Naive thymus-derived CD8-positive, alpha-beta T cell (primary cell): Measurements from ENCODE around the gene PTTG1IP. TPM values are rescaled to one million over a fixed set of nuclear protein-coding genes. Genes with fewer than 3 reads are reported as not detected.
"Not testable (repeated sequence)": the region's sequence is repeated elsewhere in the genome, so short reads cannot be mapped to it uniquely, and the experiment has no call there.

Experiments used
- ATAC-seq, 2 donors: fragments of 150-1000 bp; cut with Tn5 transposase in 1 of 2; sonication (Bioruptor Pico), chemical (Tn5 transposase) in 1 of 2; 1 replicate in 1 of 2; 2 replicates in 1 of 2; pipeline ENCODE4 v1.10.0; 2021; ENCODE audit warnings: mild to moderate bottlenecking in 2 of 2, moderate library complexity in 2 of 2
- POLR2A ChIA-PET: fragments of 350-600 bp; sonication (Branson Sonifier 250); formaldehyde crosslinking; loops from one replicate; lab custom pipeline; 2021; ENCODE audit warnings: antibody characterized with exemption; lab: Charles Lee
- DNase-seq, 10 donors: peaks; one replicate each; pipeline versions ENCODE4 v3.0.0 to v3.0.0-alpha.2; 2020 to 2022
- H3K27ac Mint-ChIP-seq, 10 donors: one replicate each; pipeline ENCODE4 v1.8.0; 2020 to 2022; ENCODE audit warnings: mild to moderate bottlenecking in 10 of 10, mixed read lengths in 10 of 10, moderate library complexity in 4 of 10, inconsistent platforms in 1 of 10
- H3K27me3 Mint-ChIP-seq, 5 donors: one replicate each; pipeline ENCODE4 v1.8.0; 2021 to 2022; ENCODE audit warnings: mixed read lengths in 5 of 5
- H3K36me3 Mint-ChIP-seq, 3 donors: one replicate each; pipeline ENCODE4 v1.8.0; 2020 to 2022; ENCODE audit warnings: mixed read lengths in 3 of 3, mild to moderate bottlenecking in 2 of 3, inconsistent platforms in 1 of 3
- H3K4me1 Mint-ChIP-seq, 4 donors: one replicate each; pipeline ENCODE4 v1.8.0; 2021 to 2022; ENCODE audit warnings: mixed read lengths in 4 of 4
- H3K4me3 Mint-ChIP-seq, 10 donors: one replicate each; pipeline ENCODE4 v1.8.0; 2020 to 2022; ENCODE audit warnings: mild to moderate bottlenecking in 10 of 10, mixed read lengths in 10 of 10, moderate library complexity in 6 of 10, inconsistent platforms in 1 of 10
- H3K9me3 Mint-ChIP-seq, 9 donors: one replicate each; pipeline ENCODE4 v1.8.0; 2020 to 2022; ENCODE audit warnings: mixed read lengths in 9 of 9, mild to moderate bottlenecking in 3 of 9, inconsistent platforms in 1 of 9, moderate library complexity in 1 of 9
- polyA plus RNA-seq, 3 donors: library from polyadenylated mRNA; unstranded; fragments of 300-500 nt; fragmentation: Illumina TruSeq; gene quantifications; one replicate each; pipeline ENCODE4 v1.2.3, GENCODE V29; 2021
- total RNA-seq, 8 experiments: library from RNA in 2 of 8; stranded (reverse) in 2 of 8; gene quantifications; one replicate each; pipeline ENCODE4 v1.2.3 and lab custom pipeline; 2021 to 2026

PTTG1IP gene
- total and polyA plus RNA-seq, 5 experiments from 2014 or later, result 42.4 to 68.7 (median 54.1) TPM

DNA sequence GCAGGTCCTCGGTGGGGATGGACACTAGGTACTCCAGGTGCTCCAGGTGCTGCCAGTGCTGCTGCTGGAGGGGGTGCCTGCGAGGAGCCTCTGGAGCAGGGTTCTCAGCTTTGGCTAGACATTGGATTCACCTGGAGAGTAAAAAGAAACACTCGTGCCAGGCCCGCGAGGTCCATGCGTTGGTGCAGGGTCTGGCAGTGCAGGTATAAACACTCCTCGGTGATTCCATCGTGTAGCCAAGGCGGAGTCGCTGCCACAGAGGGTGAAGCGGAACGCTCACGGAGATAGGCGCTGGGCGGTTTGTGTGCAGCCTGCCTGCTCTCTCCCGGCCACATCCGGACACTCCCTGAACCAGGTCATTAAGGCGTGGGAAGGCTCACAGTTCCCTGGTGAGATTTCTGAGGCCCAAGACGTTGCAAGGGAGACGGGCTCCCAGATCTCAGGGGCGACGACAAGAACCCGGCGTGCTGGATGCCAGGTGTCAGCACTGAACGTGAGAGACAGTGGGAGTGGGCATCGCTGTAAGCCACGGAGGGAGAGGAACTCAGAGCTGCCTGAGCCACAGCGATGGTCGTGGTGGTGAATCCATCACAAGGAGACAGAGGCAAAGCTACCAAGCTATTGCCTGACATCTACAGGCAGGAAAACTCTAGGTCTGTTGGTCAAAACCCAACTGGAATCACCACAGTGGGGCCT lies 38.4 kb downstream of the PTTG1IP start:
- ATAC-seq (no peak), DNase-seq (no peak)
- H3K27ac Mint-ChIP-seq, result no peak overlapping the region
- H3K4me1 Mint-ChIP-seq, result peaks cover 5 to 14% (median 8%) of the 10 kb centered on the region in 4 donors
- peaks cover 0 to 2% (median 0%) of the 10 kb centered on the region in 9 donors for H3K9me3 Mint-ChIP-seq
- POLR2A ChIA-PET, result no interaction called here
- peaks cover 0 to 2% (median 0%) of the 10 kb centered on the region in 5 donors for H3K27me3 Mint-ChIP-seq
- H3K36me3 Mint-ChIP-seq, result no peaks in the 10 kb centered on the region
- no peak overlapping the region for H3K4me3 Mint-ChIP-seq

GRCh38 chr21:44834231-44834950 lies 39.1 kb downstream of the PTTG1IP start:
- peaks cover 5 to 21% (median 8%) of the 10 kb centered on the region in 4 donors for H3K4me1 Mint-ChIP-seq
- no peaks in the 10 kb centered on the region for H3K36me3 Mint-ChIP-seq
- peaks cover 0 to 2% (median 0%) of the 10 kb centered on the region in 9 donors for H3K9me3 Mint-ChIP-seq
- no peak overlapping the region for H3K4me3 Mint-ChIP-seq
- ATAC-seq (no peak), DNase-seq (no peak)
- H3K27me3 Mint-ChIP-seq, result no peaks in the 10 kb centered on the region
- POLR2A ChIA-PET, result no interaction called here
- peak overlapping the region in 1 of 10 donors; percentile 73 for H3K27ac Mint-ChIP-seq

GRCh38 chr21:44833663-44834062 lies 39.8 kb downstream of the PTTG1IP start:
- DNase-seq (no peak), ATAC-seq (no peak)
- POLR2A ChIA-PET, result no interaction called here
- Mint-ChIP-seq H3K27ac (no peak overlapping the region), H3K9me3 (peaks cover 0 to 2% (median 1%) of the 10 kb centered on the region in 9 donors), H3K4me1 (peaks cover 5 to 24% (median 8%) of the 10 kb centered on the region in 4 donors), H3K4me3 (no peak overlapping the region), H3K36me3 (peaks cover 0 to 1% (median 0%) of the 10 kb centered on the region in 3 donors), H3K27me3 (no peaks in the 10 kb centered on the region)

GRCh38 chr21:44832516-44833255 lies 40.8 kb downstream of the PTTG1IP start:
- DNase-seq, ATAC-seq, POLR2A ChIA-PET, H3K27me3 Mint-ChIP-seq, H3K4me3 Mint-ChIP-seq: not testable (repeated sequence)
- H3K4me1 Mint-ChIP-seq, result peaks cover 5 to 24% (median 8%) of the 10 kb centered on the region in 4 donors
- H3K9me3 Mint-ChIP-seq, result peaks cover 0 to 11% (median 10%) of the 10 kb centered on the region in 9 donors
- peaks cover 0 to 11% (median 8%) of the 10 kb centered on the region in 3 donors for H3K36me3 Mint-ChIP-seq
- peak overlapping the region in 1 of 10 donors; percentile 28 for H3K27ac Mint-ChIP-seq

GRCh38 chr21:44831227-44831860 lies 42.1 kb downstream of the PTTG1IP start:
- peak in 1 of 2 donors; percentile 44 for ATAC-seq
- POLR2A ChIA-PET, result no interaction called here
- H3K36me3 Mint-ChIP-seq, result peaks cover 0 to 18% (median 8%) of the 10 kb centered on the region in 3 donors
- H3K27me3 Mint-ChIP-seq, result no peaks in the 10 kb centered on the region
- peak overlapping the region in 8 of 10 donors; percentile 63 to 87 (median 79) for H3K27ac Mint-ChIP-seq
- peaks cover 0 to 20% (median 14%) of the 10 kb centered on the region in 9 donors for H3K9me3 Mint-ChIP-seq
- DNase-seq, result no peak
- H3K4me1 Mint-ChIP-seq, result peaks cover 5 to 24% (median 8%) of the 10 kb centered on the region in 4 donors
- peak overlapping the region in 4 of 10 donors; percentile 1 to 38 (median 11) for H3K4me3 Mint-ChIP-seq

GRCh38 chr21:44829507-44830092 lies 43.9 kb downstream of the PTTG1IP start:
- Mint-ChIP-seq H3K9me3 (peaks cover 0 to 20% (median 14%) of the 10 kb centered on the region in 9 donors), H3K27me3 (no peaks in the 10 kb centered on the region), H3K4me3 (peak overlapping the region in 1 of 10 donors; percentile 12), H3K27ac (peak overlapping the region in 3 of 10 donors; percentile 14 to 45 (median 43)), H3K36me3 (peaks cover 0 to 18% (median 8%) of the 10 kb centered on the region in 3 donors), H3K4me1 (peaks cover 5 to 24% (median 8%) of the 10 kb centered on the region in 4 donors)
- POLR2A ChIA-PET, result interaction anchor here (0.7 kb wide), 1 partner anchor 9 kb away, joined by 3 read pairs; no protein-coding TSS in a partner anchor
- DNase-seq (no peak), ATAC-seq (no peak)

GRCh38 chr21:44828362-44829056 lies 45.0 kb downstream of the PTTG1IP start:
- Mint-ChIP-seq H3K27ac (peak overlapping the region in 2 of 10 donors; percentile 35 to 41), H3K9me3 (peaks cover 2 to 24% (median 18%) of the 10 kb centered on the region in 9 donors), H3K36me3 (peaks cover 0 to 21% (median 8%) of the 10 kb centered on the region in 3 donors), H3K4me1 (peaks cover 7 to 24% (median 8%) of the 10 kb centered on the region in 4 donors), H3K4me3 (no peak overlapping the region), H3K27me3 (peaks cover 0 to 1% (median 0%) of the 10 kb centered on the region in 5 donors)
- POLR2A ChIA-PET, result interaction anchor here (0.7 kb wide), 1 partner anchor 8 kb away, joined by 3 read pairs; no protein-coding TSS in a partner anchor
- DNase-seq (no peak), ATAC-seq (no peak)

DNA sequence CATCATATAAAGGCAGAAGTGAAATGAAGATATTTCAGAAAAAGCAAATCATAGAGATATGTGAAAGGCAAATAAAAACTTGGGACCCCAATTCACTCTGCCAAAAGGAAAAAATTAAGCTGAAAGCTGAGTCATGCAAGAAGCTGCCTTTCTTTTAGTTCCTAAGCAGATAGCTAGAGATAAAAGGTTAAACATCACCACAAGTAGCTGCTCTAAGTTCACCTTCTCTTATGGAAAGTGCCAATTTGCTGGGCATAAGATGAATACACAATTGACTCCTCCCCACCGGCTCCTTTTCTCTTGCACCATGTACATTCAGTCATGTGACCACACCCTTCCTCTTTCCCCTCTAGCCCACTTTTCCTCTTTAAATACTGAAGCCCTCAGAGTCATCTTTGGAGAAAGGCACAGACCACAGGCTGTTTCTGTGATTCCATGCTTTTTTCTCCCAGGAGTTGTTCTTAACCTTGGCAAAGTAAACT lies 50.3 kb downstream of the PTTG1IP start:
- DNase-seq (no peak), ATAC-seq (no peak)
- POLR2A ChIA-PET, result interaction anchor here (0.6 to 1.4 kb wide), 3 partner anchors 44 to 117 kb away, joined by 3 read pairs; partner anchors contain the start of gene SLX9
- Mint-ChIP-seq H3K4me1 (peaks cover 0 to 4% (median under 1%) of the 10 kb centered on the region in 4 donors), H3K4me3 (no peak overlapping the region), H3K27me3 (peaks cover 0 to 1% (median 0%) of the 10 kb centered on the region in 5 donors), H3K9me3 (peaks cover 2 to 41% (median 27%) of the 10 kb centered on the region in 9 donors), H3K36me3 (peaks cover 0 to 18% (median 4%) of the 10 kb centered on the region in 3 donors), H3K27ac (no peak overlapping the region)

- no peak overlapping the region for H3K4me3 Mint-ChIP-seq
- H3K9me3 Mint-ChIP-seq, result peaks cover 0 to 37% (median 25%) of the 10 kb centered on the region in 9 donors
- H3K36me3 Mint-ChIP-seq, result peaks cover 0 to 13% (median 0%) of the 10 kb centered on the region in 3 donors
- H3K27ac Mint-ChIP-seq, result no peak overlapping the region
- peaks cover 0 to 4% (median under 1%) of the 10 kb centered on the region in 4 donors for H3K4me1 Mint-ChIP-seq
- DNase-seq (no peak), ATAC-seq (no peak)
- H3K27me3 Mint-ChIP-seq, result peaks cover 0 to 1% (median 0%) of the 10 kb centered on the region in 5 donors
- POLR2A ChIA-PET, result interaction anchor here (0.6 to 1.4 kb wide), 3 partner anchors 44 to 117 kb away, joined by 3 read pairs; partner anchors contain the start of gene SLX9
Observed at GRCh38 chr21:44822484-44823178, 50.9 kb downstream of the PTTG1IP start.

DNA sequence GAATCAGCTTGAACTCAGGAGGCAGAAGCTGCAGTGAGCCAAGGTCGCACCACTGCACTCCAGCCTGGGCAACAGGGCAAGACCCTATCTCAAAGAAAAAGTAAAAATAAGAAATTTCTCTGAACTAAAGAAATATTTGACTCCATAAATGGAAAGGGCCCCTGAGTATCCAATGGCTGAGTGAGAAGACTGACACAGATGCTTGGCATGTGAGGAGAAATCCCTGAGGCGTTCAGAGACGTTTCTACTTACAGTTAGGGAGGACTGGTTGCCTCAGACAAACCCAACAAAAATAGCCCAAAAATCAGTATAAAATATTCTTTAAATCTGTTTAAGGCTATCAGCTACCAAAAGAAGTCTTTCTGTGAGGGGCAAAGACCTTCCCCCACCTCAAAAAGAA lies 52.6 kb downstream of the PTTG1IP start:
- Mint-ChIP-seq H3K27ac (peak overlapping the region in 2 of 10 donors; percentile 24 to 51), H3K9me3 (peaks cover 0 to 32% (median 19%) of the 10 kb centered on the region in 9 donors), H3K27me3 (peaks cover 0 to 1% (median 0%) of the 10 kb centered on the region in 5 donors), H3K4me1 (peaks cover 5 to 17% (median 7%) of the 10 kb centered on the region in 4 donors), H3K4me3 (no peak overlapping the region), H3K36me3 (peaks cover 0 to 6% (median 0%) of the 10 kb centered on the region in 3 donors)
- no peak for ATAC-seq
- POLR2A ChIA-PET, result interaction anchor here (0.8 to 4.1 kb wide), 3 partner anchors 8 to 111 kb away, joined by 3 to 20 read pairs (median 3); partner anchors contain the start of gene UBE2G2
- DNase-seq, result no peak
